Activated B cell treated with CpG ODN at 0.5 μM for 24 hours (primary cell): ENCODE measurements around the gene CTSD. TPM values are rescaled to one million over a fixed set of nuclear protein-coding genes. Genes with fewer than 3 reads are reported as not detected.

Source experiments
- ATAC-seq: fragments of 200-7000 bp; cut with Tn5 transposase; one replicate; pipeline ENCODE4 v1.10.0; 2021; ENCODE audit warnings: low read depth, mild to moderate bottlenecking, moderate library complexity
- CTCF ChIA-PET: fragments of 350-600 bp; sonication (Branson Sonifier 250); formaldehyde crosslinking; loops from one replicate; lab custom pipeline; 2021; ENCODE audit warnings: antibody characterized with exemption; lab: Charles Lee
- POLR2A ChIA-PET: fragments of 350-600 bp; sonication (Branson Sonifier 250); formaldehyde crosslinking; loops from one replicate; lab custom pipeline; 2021; ENCODE audit warnings: antibody characterized with exemption; lab: Charles Lee
- DNase-seq: peaks from one replicate; pipeline ENCODE4 v3.0.0; 2022
- H3K27ac Mint-ChIP-seq: one replicate; pipeline ENCODE4 v1.8.0; 2020; ENCODE audit warnings: mixed read lengths
- H3K27me3 Mint-ChIP-seq: one replicate; pipeline ENCODE4 v1.8.0; 2021; ENCODE audit warnings: mixed read lengths
- H3K36me3 Mint-ChIP-seq: one replicate; pipeline ENCODE4 v1.8.0; 2021; ENCODE audit warnings: low read depth, mixed read lengths
- H3K4me1 Mint-ChIP-seq: one replicate; pipeline ENCODE4 v1.8.0; 2021; ENCODE audit warnings: mixed read lengths
- H3K4me3 Mint-ChIP-seq: one replicate; pipeline ENCODE4 v1.8.0; 2020; ENCODE audit warnings: mild to moderate bottlenecking, mixed read lengths
- H3K9me3 Mint-ChIP-seq: one replicate; pipeline ENCODE4 v1.8.0; 2020; ENCODE audit warnings: mixed read lengths
- CTCF ChIP-seq: fragments of 200-600 bp; IDR thresholded peaks from one replicate; pipeline ENCODE4 v1.8.0; 2022; ENCODE audit warnings: antibody characterized with exemption, mild to moderate bottlenecking
- intact Hi-C: fragments of 100-400 bp; cut with micrococcal nuclease; formaldehyde crosslinking; loops from one replicate; pipeline ENCODE4 v1.15.1; 2024
- total RNA-seq: library from RNA; stranded (reverse); gene quantifications from 2 replicates; pipeline ENCODE4 v1.2.3, GENCODE V29; 2022

Gene CTSD
- total RNA-seq, 1 donor from 2014 or later = 33.2 TPM

GRCh38 chr11:1703146-1703545 is 60.6 kb downstream of the CTSD start:
- H3K27me3 Mint-ChIP-seq = peaks cover 7% of the 10 kb centered on the region
- no peak for TF ChIP-seq CTCF
- H3K4me3 Mint-ChIP-seq = no peak overlapping the region
- ChIA-PET CTCF (interaction anchor here (0.9 kb wide), 1 partner anchor 9 kb away, joined by 3 read pairs; no protein-coding TSS in a partner anchor), POLR2A (no interaction called here)
- DNase-seq (no peak), ATAC-seq (no peak)
- intact Hi-C loops = no loop called here
- H3K9me3 Mint-ChIP-seq = no peaks in the 10 kb centered on the region
- H3K36me3 Mint-ChIP-seq = no peaks in the 10 kb centered on the region
- H3K4me1 Mint-ChIP-seq = peaks cover 30% of the 10 kb centered on the region
- H3K27ac Mint-ChIP-seq = no peak overlapping the region

Other genes starting within 250 kb of the CTSD start
- gene DUSP8, start 191.7 kb downstream of the CTSD start, total RNA-seq = 1.3 and 1.7 TPM in 2 replicates
- not detected in 2 replicates for gene KRTAP5-1, start 178.6 kb downstream of the CTSD start, total RNA-seq
- gene KRTAP5-2, start 165.6 kb downstream of the CTSD start, total RNA-seq = not detected in 2 replicates
- gene KRTAP5-3, start 155.5 kb downstream of the CTSD start, total RNA-seq = not detected in 2 replicates
- not detected in 2 replicates for gene KRTAP5-4, start 141.8 kb downstream of the CTSD start, total RNA-seq
- gene KRTAP5-5, start 134.2 kb downstream of the CTSD start, total RNA-seq = not detected in 2 replicates
- gene KRTAP5-6, start 66.7 kb downstream of the CTSD start, total RNA-seq = not detected in 2 replicates
- gene IFITM10, start 13.3 kb downstream of the CTSD start, total RNA-seq = not detected in 2 replicates
- not detected in 2 replicates for gene SYT8, start 71.1 kb upstream of the CTSD start, total RNA-seq
- 1.0 and 1.5 TPM in 2 replicates for gene TNNI2, start 75.1 kb upstream of the CTSD start, total RNA-seq
- gene LSP1, start 89.2 kb upstream of the CTSD start, total RNA-seq = 301 and 303 TPM in 2 replicates
- gene PRR33, start 128.0 kb upstream of the CTSD start, total RNA-seq = 0.16 TPM in 1 of 2 replicates, not detected in the other
- gene TNNT3, start 155.8 kb upstream of the CTSD start, total RNA-seq = 2.9 and 3.5 TPM in 2 replicates
- 89.8 and 95.0 TPM in 2 replicates for gene MRPL23, start 183.4 kb upstream of the CTSD start, total RNA-seq
- not detected in 2 replicates for gene H19, start 233.9 kb upstream of the CTSD start, total RNA-seq